Coronary artery (tissue), 2 donors: ENCODE results near the gene UCHL3.

Experiments used
- DNase-seq: peaks from one replicate; pipeline ENCODE4 v3.0.0-alpha.2; 2017; ENCODE audit warnings: low spot score
- H3K27ac ChIP-seq, 2 donors: fragments of 200-600 bp; sonication (generic); one replicate each; pipeline ENCODE4 v1.5.1; 2016 to 2019
- H3K4me3 ChIP-seq: fragments of 200-600 bp; sonication (generic); 2 replicates; pipeline ENCODE4 v1.5.1; 2016; ENCODE audit warnings: mild to moderate bottlenecking, moderate library complexity
- TF ChIP-seq, protein P1 (sequence below): fragments of 200-600 bp; sonication (generic); IDR thresholded peaks from one replicate; pipeline ENCODE4 v1.5.1; 2019; ENCODE audit warnings: antibody characterized with exemption

Gene UCHL3

DNA sequence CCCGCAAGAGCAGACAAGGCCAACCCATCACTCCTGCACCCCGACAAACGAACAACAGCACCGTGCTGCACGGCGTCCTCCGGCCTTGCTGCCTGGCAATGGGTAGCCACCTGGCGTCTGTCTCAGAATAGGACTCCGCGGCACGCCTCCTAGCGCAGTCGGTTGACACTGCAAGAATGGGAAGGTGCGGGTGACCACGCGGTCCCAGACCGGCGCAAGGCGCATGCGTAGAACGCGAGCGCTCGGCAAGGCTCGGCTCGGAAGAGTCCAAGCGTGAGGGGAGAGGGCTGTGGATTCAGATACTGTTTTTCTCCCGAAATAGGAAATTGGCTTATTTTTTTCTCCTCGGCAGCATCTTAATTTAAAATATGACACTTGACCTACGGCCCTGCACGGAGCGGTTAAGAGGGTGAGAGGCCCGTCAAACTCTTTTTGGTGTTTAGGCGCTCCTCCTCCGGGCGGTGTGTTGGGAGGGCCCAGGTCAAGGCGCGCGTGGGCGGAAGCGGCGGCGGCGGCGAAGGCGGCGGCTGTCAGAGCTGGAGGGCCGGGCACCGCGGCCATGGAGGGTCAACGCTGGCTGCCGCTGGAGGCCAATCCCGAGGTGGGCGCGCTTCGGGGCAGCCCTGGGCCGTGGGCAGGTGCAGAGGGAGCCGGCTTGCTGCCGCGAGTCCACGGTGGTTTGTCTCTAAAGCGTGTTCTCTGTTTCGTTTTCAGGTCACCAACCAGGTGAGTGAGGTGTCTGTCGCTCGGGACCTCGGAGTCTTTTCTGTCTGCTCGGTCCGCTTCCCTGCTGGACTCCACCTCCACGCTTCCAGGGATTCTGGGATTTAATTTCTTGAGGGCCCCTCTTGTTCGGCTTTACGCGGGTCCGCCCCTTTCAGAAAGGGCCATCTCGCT is at the start of gene UCHL3:
Gene UCHL3, plus strand, starts transcription at position 530 of the 897 bp plus-strand sequence. Its CDS starts 30 bp downstream, at position 560.
- TF ChIP-seq, protein P1, sequence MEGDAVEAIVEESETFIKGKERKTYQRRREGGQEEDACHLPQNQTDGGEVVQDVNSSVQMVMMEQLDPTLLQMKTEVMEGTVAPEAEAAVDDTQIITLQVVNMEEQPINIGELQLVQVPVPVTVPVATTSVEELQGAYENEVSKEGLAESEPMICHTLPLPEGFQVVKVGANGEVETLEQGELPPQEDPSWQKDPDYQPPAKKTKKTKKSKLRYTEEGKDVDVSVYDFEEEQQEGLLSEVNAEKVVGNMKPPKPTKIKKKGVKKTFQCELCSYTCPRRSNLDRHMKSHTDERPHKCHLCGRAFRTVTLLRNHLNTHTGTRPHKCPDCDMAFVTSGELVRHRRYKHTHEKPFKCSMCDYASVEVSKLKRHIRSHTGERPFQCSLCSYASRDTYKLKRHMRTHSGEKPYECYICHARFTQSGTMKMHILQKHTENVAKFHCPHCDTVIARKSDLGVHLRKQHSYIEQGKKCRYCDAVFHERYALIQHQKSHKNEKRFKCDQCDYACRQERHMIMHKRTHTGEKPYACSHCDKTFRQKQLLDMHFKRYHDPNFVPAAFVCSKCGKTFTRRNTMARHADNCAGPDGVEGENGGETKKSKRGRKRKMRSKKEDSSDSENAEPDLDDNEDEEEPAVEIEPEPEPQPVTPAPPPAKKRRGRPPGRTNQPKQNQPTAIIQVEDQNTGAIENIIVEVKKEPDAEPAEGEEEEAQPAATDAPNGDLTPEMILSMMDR: peak; percentile 60
- peak within 1 kb of the TSS; percentile 86 for H3K4me3 ChIP-seq
- DNase-seq: peak; percentile 96
- peak within 1 kb of the TSS; percentile 21 to 69 for H3K27ac ChIP-seq

DNA sequence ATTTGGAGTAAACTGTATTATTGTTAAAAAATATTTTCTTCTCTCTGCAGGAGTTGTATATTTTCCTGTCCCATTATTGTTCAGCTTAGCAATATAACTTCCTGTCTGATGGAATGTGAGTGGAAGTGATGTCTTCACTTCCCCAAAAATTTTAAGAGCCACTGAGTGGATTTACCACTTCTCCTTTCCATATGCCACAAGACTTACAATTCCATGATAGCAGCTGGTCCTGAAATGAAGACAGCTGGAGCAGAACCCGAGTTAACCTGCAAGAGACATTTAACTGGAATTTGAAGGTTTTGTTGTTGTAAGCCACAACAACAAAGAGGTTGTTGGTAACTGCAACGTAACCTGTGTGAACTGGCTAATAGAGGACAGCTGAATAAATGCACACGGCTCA is 44.3 kb upstream of the UCHL3 start:
- no peak overlapping the region for H3K27ac ChIP-seq
- H3K4me3 ChIP-seq: no peak overlapping the region
- TF ChIP-seq, protein P1: no peak
- no peak for DNase-seq

DNA sequence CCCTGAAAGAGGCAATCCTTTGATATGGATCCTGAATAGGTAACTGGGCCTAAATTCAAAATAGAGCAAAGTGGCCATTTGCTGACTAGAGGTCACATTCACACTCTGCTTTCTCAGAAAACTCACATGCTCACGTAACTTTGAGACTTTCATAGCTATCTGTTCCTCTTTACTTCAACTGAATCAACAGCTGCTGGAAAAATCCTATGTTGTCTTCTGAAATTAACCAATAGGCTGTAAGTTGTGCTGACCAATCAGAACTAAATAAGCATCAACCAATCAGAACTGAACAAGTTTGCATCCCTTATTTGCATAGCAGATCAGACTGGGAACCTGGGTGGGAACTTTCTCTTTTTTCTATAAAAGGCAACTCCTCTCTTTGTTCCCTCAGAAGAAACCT is 43.6 kb upstream of the UCHL3 start:
- DNase-seq: no peak
- TF ChIP-seq, protein P1: no peak
- H3K4me3 ChIP-seq: no peak overlapping the region
- no peak overlapping the region for H3K27ac ChIP-seq

DNA sequence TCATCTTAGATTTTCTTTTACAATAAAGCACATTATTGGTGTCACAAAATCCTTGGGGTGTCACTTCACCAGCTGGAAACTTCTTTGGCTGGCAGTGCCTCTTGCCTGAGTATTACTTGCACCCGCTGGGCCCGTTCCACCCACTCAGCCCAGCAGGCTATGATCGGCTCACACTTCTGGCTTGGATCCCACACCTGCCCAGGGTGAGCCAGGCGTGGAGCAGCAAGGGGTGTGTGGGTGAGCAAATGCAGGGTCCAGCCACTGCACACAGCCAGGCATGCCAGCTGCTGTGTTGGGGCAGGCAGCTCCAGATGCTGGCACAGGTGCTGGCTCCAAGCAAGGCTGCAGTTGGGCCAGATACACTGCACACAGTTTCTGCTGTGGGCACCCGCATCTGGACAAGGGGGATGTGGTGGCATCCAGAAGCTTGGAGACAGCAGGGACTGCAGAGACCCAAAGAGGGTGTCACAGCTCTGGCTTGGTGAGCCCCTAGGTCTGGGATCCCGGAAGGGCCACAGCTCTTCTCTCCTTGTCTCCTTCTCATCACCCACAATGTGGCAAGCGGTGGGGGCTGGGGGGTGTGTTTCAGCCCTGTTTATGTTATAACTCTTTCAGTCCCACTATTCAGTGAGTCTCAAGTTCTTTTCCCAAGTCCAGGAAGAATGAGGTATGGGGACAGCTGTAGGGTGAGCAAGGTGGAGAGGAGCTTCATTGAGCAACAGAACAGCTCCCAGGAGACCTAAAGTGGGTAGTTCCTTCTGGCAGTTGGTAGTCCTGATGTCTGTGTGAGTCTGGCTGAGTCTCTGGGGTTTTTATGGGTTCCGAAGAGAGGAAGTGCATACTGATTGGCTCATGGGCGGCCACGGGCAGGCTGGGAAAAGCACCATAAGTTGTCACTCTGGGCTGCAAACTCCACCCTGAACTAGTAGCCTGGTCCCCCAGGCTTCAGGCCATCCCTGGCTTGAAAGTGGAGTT is 42.3 kb upstream of the UCHL3 start:
- TF ChIP-seq, protein P1: no peak
- no peak overlapping the region for H3K4me3 ChIP-seq
- no peak overlapping the region for H3K27ac ChIP-seq
- no peak for DNase-seq

DNA sequence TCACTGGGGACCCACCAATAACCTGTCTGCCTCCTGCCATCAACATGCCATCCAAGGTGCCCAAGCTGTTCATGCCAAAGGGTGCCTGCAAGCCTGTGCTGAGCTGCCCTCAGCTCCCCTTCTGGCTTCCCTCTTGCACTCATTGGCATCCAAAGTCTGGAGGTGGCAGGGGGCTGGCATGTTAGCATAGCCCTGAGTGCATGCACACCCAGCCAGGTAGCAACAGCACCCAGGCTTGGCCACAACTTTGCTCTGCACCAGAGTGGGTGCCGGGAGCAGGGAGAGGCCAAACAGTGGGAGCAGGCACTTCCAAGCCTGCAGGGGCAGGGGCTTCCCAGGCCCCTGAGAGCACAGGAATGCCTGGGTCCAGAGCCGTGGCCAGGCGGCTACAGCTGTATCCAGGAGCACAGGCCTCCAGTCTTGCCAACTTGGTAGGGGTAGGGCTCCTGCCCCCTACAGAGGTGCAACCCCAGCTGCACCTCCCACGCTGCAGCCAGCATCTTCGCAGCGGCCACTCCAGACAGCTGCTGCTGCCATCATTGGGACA is 41.5 kb upstream of the UCHL3 start:
- DNase-seq: no peak
- TF ChIP-seq, protein P1: no peak
- no peak overlapping the region for H3K4me3 ChIP-seq
- H3K27ac ChIP-seq: no peak overlapping the region

DNA sequence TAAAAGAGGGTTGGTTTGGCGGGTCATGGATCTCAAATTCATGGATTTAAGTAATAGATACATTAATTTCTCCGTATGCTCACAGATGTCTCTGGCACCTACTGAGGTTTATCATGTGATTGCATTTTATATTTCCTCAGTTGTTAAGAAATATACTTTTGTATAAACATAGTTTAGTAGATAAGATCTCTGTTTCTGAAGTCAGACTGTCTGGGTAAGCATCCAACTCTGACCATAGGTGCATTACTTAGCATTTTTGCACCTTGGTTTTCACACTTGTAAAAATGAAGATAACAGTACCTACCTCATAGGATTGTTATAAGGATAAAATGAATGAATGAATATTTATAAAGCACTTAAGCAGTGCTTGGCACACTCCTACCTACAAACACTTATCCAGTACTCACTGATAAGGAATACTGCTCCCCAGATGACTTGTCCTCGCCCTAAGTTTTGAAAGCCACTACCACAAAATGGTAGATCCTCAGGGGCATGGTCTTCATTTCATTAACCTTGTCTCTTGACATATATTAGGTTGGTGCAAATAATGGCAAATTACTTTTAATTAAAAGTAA is 38.5 kb upstream of the UCHL3 start:
- Histone ChIP-seq H3K27ac (no peak overlapping the region), H3K4me3 (no peak overlapping the region)
- no peak for DNase-seq
- TF ChIP-seq, protein P1: no peak
